GM19438 (cell line): ENCODE data around the gene TMCC3.
"Not testable (repeated sequence)": the region's sequence is repeated elsewhere in the genome, so short reads cannot be mapped to it uniquely, and the experiment has no call there.

Experiments used
- ATAC-seq: cut with Tn5 transposase; IDR thresholded peaks from one replicate; pipeline ENCODE4 v1.9.1; 2021; ENCODE audit warnings: low read depth; ENCODE audit not compliant: unreplicated experiment

TMCC3 gene

GRCh38 chr12:94582591-94582990, 67.8 kb downstream of the TMCC3 start:
- no peak for ATAC-seq

- no peak for ATAC-seq
Observed at GRCh38 chr12:94575645-94576403, 74.5 kb downstream of the TMCC3 start.

- ATAC-seq = no peak
Observed at GRCh38 chr12:94575024-94575423, 75.3 kb downstream of the TMCC3 start.

GRCh38 chr12:94571556-94571955, 78.8 kb downstream of the TMCC3 start:
- no peak for ATAC-seq

GRCh38 chr12:94570161-94570560, 80.2 kb downstream of the TMCC3 start:
- ATAC-seq = no peak

- ATAC-seq = no peak
Observed at GRCh38 chr12:94567761-94568160, 82.6 kb downstream of the TMCC3 start.

- ATAC-seq = no peak
Observed at GRCh38 chr12:94566345-94566744, 84.0 kb downstream of the TMCC3 start.

- ATAC-seq = no peak
Observed at GRCh38 chr12:94565683-94566082, 84.7 kb downstream of the TMCC3 start.

GRCh38 chr12:94563286-94563685, 87.1 kb downstream of the TMCC3 start:
- ATAC-seq = no peak

- ATAC-seq = peak; percentile 75
Observed at GRCh38 chr12:94561943-94562411, 88.4 kb downstream of the TMCC3 start.

- ATAC-seq = peak; percentile 75
Observed at GRCh38 chr12:94560431-94561221, 89.7 kb downstream of the TMCC3 start.

GRCh38 chr12:94558612-94559011, 91.7 kb downstream of the TMCC3 start:
- ATAC-seq = no peak

- ATAC-seq = no peak
Observed at GRCh38 chr12:94557746-94558295, 92.5 kb downstream of the TMCC3 start.

GRCh38 chr12:94555687-94556086, 94.7 kb downstream of the TMCC3 start:
- ATAC-seq = no peak

- no peak for ATAC-seq
Observed at GRCh38 chr12:94553875-94554274, 96.5 kb downstream of the TMCC3 start.

GRCh38 chr12:94553130-94553519, 97.2 kb downstream of the TMCC3 start:
- no peak for ATAC-seq

- ATAC-seq = no peak
Observed at GRCh38 chr12:94551810-94552209, 98.5 kb downstream of the TMCC3 start.

- no peak for ATAC-seq
Observed at GRCh38 chr12:94550964-94551363, 99.4 kb downstream of the TMCC3 start.

GRCh38 chr12:94548833-94549232, 101.5 kb downstream of the TMCC3 start:
- not testable (repeated sequence) for ATAC-seq

- ATAC-seq = no peak
Observed at GRCh38 chr12:94545935-94546771, 104.2 kb downstream of the TMCC3 start.

- ATAC-seq = no peak
Observed at GRCh38 chr12:94544355-94544754, 106.0 kb downstream of the TMCC3 start.
